ENCODE data around the gene SSBP3.

- TF ChIP-seq, protein P1, sequence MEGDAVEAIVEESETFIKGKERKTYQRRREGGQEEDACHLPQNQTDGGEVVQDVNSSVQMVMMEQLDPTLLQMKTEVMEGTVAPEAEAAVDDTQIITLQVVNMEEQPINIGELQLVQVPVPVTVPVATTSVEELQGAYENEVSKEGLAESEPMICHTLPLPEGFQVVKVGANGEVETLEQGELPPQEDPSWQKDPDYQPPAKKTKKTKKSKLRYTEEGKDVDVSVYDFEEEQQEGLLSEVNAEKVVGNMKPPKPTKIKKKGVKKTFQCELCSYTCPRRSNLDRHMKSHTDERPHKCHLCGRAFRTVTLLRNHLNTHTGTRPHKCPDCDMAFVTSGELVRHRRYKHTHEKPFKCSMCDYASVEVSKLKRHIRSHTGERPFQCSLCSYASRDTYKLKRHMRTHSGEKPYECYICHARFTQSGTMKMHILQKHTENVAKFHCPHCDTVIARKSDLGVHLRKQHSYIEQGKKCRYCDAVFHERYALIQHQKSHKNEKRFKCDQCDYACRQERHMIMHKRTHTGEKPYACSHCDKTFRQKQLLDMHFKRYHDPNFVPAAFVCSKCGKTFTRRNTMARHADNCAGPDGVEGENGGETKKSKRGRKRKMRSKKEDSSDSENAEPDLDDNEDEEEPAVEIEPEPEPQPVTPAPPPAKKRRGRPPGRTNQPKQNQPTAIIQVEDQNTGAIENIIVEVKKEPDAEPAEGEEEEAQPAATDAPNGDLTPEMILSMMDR (IDR thresholded peaks at IDR 0.05): no peak
- TF ChIP-seq POLR2AphosphoS5 (IDR thresholded peaks at IDR 0.05): no peak
- TF ChIP-seq POLR2A (IDR thresholded peaks at IDR 0.05): no peak
- no peak for TF ChIP-seq EP300 (IDR thresholded peaks at IDR 0.05; ENCODE audit: low read depth)
Measured at GRCh38 chr1:54252371-54252936, 153.7 kb downstream of the SSBP3 start.
